C4-2B (cell line): Measurements from ENCODE around the gene PDZD2.

ENCODE experiments used
- H3K27ac ChIP-seq: fragments of 450-650 bp; 2 replicates; pipeline ENCODE4 v1.5.1; 2017
- ZFX ChIP-seq: fragments of 450-650 bp; IDR thresholded peaks from 2 replicates; pipeline ENCODE4 v1.6.1; 2017
- TF ChIP-seq, protein P1 (sequence below): fragments of 450-650 bp; conservative IDR thresholded peaks from 2 replicates; pipeline ENCODE4 v1.5.1; 2017; ENCODE audit warnings: mild to moderate bottlenecking

The PDZD2 gene

DNA sequence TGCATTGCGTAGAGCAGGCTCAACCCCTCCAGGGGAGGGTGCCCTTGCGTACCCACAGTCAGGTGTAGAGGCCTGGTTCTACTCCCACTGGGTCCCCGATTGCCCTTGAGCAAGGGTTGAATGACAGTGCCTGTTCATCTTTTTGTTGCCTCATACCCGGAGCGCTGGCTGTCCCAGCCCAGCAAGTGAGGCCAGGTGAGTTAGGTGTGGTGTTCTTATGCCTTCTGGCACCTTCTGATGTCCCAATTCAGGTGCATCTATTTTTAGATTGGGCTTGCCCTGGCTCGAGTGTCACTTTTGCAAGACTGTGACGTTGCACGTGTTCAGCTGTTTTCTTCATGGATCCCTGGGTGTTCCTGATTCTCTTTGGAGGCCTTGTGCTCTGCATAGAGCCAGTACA lies 277.4 kb downstream of the PDZD2 start:
- no peak overlapping the region for H3K27ac ChIP-seq
- TF ChIP-seq, protein P1, sequence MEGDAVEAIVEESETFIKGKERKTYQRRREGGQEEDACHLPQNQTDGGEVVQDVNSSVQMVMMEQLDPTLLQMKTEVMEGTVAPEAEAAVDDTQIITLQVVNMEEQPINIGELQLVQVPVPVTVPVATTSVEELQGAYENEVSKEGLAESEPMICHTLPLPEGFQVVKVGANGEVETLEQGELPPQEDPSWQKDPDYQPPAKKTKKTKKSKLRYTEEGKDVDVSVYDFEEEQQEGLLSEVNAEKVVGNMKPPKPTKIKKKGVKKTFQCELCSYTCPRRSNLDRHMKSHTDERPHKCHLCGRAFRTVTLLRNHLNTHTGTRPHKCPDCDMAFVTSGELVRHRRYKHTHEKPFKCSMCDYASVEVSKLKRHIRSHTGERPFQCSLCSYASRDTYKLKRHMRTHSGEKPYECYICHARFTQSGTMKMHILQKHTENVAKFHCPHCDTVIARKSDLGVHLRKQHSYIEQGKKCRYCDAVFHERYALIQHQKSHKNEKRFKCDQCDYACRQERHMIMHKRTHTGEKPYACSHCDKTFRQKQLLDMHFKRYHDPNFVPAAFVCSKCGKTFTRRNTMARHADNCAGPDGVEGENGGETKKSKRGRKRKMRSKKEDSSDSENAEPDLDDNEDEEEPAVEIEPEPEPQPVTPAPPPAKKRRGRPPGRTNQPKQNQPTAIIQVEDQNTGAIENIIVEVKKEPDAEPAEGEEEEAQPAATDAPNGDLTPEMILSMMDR = no peak
- TF ChIP-seq ZFX = no peak

DNA sequence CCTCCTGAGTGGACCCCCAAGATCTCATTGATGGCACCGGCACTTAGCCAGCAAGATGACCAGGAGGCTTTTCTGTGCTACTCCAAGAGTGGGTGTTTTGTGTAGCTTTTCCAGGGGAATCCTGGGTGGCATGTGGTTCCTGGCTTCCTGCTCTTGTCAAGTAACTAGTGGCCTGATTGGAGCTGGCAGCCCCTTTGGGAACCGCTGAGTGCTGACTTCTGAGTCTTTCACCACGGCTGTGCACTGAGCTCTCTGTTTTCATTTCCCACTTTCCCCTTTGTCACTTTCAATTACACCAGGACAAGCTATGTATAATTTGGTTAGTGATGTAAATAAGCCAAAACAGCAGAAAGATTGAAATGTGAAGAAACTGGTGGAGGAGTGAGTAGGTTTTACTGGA lies 279.8 kb downstream of the PDZD2 start:
- no peak overlapping the region for H3K27ac ChIP-seq
- no peak for TF ChIP-seq ZFX
- TF ChIP-seq, protein P1 = no peak

DNA sequence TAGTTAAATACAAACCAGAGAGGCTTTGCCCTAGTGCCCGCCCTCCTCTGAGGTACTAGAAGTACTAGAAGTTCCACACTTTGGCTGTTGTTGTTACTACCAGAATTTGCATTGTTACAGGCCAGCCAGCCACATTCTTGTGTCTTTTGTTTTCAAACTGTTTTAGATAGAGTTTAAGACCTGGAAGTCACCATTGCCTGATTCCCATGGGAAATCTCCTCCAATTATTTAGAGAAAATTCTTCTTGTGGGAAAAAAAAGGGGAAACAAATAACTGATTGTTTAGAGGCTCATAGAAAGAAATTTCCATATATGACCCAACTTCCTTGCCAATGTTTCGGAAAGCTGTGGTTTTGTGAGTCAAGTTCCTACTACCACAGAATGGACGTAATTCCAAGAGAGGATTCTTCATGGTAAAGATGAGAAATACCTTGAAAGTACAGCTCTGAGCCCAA lies 282.9 kb downstream of the PDZD2 start:
- TF ChIP-seq ZFX = no peak
- TF ChIP-seq, protein P1 = no peak
- H3K27ac ChIP-seq = no peak overlapping the region

DNA sequence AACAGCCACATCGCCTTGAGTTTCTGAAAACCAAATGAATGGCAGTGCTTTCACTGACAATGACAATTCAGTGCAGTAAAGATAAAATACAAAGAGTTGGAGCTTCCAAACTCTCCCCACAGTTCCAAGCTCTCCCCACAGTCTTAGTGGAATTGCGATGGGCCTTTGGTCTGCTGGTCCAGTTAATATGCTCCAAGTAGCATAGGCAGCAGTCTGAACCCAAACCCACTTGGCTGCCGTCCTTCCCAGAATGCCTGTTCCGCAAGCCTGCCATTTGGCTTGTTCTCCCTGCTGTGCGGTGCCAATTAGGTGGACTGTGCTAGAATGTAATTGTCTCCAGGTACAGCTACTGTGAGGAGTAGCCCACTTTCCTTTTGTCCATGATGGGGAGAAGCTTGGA lies 285.1 kb downstream of the PDZD2 start:
- H3K27ac ChIP-seq = no peak overlapping the region
- no peak for TF ChIP-seq ZFX

DNA sequence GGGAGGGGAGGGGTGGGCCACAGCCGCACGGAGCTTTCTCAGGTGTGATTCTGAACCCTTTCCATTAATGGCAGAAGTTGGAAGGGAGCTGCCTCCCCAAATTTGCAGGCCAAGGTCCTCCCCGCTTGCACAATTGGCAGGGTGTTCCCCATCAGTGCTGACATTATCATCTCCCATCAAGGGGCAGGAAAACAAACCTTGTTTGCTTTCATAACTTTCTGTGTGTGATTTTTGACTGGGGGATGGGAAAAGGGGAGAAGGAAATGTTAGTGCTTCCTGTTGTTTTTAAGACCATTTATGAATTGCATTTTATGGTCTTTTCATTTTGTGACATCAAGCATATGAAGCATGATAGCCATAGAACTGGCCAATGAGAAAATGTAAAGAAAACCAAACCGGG lies 292.9 kb downstream of the PDZD2 start:
- no peak overlapping the region for H3K27ac ChIP-seq
- TF ChIP-seq ZFX = no peak
- TF ChIP-seq, protein P1 = no peak

DNA sequence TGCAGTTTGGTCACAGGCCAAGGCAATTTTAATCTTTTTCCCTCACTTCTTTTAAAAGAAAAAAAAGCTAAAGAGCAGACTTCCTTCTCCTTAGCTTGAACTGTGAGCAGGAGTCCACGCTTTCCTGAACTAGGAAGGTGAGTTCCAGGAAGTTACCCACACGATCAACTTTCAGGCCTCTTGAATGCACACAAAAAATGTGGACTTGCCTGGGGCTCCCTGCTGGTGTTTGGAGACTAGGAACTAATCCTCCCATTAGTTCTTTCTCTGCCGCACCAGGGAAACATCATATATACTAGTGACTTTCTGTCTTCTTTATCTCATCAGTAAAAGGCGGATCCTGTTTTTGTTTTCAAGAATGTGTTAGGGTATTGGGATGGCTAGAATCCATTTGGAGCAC lies 295.2 kb downstream of the PDZD2 start:
- H3K27ac ChIP-seq = peak overlapping the region; percentile 62; the same call in 1 of the 2 replicates
- TF ChIP-seq, protein P1 = no peak
- TF ChIP-seq ZFX = no peak

DNA sequence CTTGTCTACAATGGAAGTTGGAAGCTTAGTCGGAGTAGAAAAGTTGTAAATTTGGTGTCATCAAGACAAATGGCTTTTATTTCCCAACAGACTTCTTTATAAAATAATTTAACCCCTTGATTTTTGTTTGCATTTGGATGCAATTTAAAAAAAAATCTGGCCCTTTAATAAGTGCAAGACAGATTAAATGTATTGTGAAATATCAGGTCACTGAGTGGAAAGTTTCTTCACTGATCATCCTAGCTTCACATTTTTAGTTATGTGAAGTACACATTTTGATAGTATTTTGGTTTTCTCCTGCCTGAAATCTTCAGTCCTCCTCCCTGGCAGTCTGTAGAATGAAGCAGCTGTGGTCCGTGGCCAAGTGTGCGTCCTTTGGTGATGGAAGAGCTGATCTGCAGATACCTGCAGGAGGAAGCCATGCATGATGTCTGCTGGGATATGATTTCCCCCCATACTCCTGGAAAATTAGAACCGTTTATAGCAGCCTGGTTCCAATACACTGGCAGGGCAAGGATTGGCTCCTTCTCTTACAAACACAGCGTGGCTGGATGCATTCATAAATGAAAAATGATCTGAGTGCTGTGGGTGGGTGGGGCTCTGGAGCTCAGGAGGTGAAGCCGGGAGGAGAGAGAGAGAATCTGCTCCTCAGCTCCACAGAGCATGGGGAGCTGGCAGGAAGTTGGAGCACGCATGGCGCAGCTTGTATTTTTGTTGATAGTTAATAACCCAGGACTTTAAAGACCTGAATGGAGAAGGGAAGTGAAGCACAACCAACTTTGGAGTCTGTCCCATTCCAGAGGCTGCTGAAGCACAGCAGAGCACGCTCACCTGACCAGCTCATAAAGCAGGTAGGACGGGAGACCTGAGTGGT lies 296.8 kb downstream of the PDZD2 start:
- TF ChIP-seq, protein P1 = no peak
- no peak for TF ChIP-seq ZFX
- H3K27ac ChIP-seq = peak overlapping the region; percentile 49

DNA sequence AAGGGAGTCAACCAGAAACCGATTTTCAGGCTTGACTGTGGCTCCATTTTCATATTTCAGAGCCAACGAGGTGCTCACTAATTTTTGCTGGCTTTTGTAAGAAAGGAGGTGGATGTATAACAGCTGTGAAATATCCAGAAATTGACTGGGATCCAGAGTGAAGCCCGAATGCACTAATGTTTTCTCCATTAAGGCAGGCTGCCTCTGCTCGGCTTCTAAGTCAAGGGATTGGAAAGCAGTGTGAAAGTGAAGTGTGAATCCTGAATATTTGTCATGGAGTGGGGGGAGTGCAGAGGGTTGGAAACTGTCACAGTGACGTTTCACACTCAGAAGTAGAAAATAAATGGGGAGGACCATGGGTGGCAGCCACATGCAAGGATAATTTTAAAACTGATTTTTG lies 297.8 kb downstream of the PDZD2 start:
- no peak overlapping the region for H3K27ac ChIP-seq
- TF ChIP-seq ZFX = no peak
